ENCODE data around the gene APOBEC3B.

DNA sequence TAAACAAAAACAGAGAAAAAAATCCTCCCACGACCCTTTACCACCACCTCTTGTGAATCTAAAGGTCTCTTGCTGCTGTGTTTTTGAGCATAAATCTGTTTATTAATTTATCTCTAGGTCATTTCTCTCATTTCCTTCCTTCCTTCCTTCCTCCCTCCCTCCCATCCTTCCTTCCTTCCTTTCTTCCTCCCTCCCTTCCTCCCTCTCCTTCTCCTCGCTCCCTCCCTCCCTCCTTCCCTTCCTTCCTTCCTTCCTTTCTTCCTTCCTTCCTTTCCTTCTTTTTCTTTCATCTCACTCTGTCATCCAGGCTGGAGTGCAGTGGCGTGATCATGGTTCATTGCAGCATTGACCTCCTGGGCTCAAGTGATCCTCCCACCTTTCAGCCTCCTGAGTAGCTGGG, 38.3 kb upstream of the APOBEC3B start:
- TF ChIP-seq, protein P1, sequence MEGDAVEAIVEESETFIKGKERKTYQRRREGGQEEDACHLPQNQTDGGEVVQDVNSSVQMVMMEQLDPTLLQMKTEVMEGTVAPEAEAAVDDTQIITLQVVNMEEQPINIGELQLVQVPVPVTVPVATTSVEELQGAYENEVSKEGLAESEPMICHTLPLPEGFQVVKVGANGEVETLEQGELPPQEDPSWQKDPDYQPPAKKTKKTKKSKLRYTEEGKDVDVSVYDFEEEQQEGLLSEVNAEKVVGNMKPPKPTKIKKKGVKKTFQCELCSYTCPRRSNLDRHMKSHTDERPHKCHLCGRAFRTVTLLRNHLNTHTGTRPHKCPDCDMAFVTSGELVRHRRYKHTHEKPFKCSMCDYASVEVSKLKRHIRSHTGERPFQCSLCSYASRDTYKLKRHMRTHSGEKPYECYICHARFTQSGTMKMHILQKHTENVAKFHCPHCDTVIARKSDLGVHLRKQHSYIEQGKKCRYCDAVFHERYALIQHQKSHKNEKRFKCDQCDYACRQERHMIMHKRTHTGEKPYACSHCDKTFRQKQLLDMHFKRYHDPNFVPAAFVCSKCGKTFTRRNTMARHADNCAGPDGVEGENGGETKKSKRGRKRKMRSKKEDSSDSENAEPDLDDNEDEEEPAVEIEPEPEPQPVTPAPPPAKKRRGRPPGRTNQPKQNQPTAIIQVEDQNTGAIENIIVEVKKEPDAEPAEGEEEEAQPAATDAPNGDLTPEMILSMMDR (IDR thresholded peaks at IDR 0.05): no peak
- TF ChIP-seq POLR2A (IDR thresholded peaks at IDR 0.05): no peak

Data from esophagus squamous epithelium (tissue), 4 donors.